Mucosa of stomach (tissue), 1 donor: Measurements from ENCODE around the gene THBS1.

Experiments
- H3K27me3 ChIP-seq: one replicate; pipeline ENCODE4 v1.7.0; 2013; ENCODE audit warnings: mild to moderate bottlenecking, low read length; ENCODE audit not compliant: control insufficient read depth, insufficient read depth
- H3K36me3 ChIP-seq: one replicate; pipeline ENCODE4 v1.7.0; 2013; ENCODE audit warnings: low read length; ENCODE audit not compliant: control insufficient read depth, insufficient read depth
- H3K4me1 ChIP-seq: one replicate; pipeline ENCODE4 v1.7.0; 2013; ENCODE audit warnings: mild to moderate bottlenecking, low read length; ENCODE audit not compliant: control insufficient read depth, insufficient read depth
- H3K4me3 ChIP-seq: one replicate; pipeline ENCODE4 v1.7.0; 2013; ENCODE audit warnings: low read length
- H3K9ac ChIP-seq: one replicate; pipeline ENCODE4 v1.7.0; 2013; ENCODE audit warnings: mild to moderate bottlenecking, low read length, moderate library complexity
- H3K9me3 ChIP-seq: one replicate; pipeline ENCODE4 v1.7.0; 2013; ENCODE audit warnings: mild to moderate bottlenecking, low read length, moderate library complexity; ENCODE audit not compliant: control insufficient read depth
- donor health status: Pancreatic carcinoma.

THBS1 gene

DNA sequence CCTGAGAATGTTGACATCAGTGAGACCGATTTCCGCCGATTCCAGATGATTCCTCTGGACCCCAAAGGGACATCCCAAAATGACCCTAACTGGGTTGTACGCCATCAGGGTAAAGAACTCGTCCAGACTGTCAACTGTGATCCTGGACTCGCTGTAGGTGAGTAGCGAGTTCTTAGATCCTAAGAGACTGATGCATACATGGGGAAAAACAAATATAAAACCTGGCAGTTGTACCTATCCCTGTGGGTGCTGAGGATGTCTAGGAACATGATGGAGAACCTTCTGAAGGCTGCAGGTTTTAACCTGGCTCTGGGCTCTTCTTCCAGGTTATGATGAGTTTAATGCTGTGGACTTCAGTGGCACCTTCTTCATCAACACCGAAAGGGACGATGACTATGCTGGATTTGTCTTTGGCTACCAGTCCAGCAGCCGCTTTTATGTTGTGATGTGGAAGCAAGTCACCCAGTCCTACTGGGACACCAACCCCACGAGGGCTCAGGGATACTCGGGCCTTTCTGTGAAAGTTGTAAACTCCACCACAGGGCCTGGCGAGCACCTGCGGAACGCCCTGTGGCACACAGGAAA is 12.3 kb downstream of the THBS1 start:
- Histone ChIP-seq H3K9me3 (no peaks in the 10 kb centered on the region), H3K36me3 (peaks cover 6% of the 10 kb centered on the region), H3K9ac (no peak overlapping the region), H3K4me3 (no peak overlapping the region), H3K27me3 (no peaks in the 10 kb centered on the region), H3K4me1 (no peaks in the 10 kb centered on the region)

DNA sequence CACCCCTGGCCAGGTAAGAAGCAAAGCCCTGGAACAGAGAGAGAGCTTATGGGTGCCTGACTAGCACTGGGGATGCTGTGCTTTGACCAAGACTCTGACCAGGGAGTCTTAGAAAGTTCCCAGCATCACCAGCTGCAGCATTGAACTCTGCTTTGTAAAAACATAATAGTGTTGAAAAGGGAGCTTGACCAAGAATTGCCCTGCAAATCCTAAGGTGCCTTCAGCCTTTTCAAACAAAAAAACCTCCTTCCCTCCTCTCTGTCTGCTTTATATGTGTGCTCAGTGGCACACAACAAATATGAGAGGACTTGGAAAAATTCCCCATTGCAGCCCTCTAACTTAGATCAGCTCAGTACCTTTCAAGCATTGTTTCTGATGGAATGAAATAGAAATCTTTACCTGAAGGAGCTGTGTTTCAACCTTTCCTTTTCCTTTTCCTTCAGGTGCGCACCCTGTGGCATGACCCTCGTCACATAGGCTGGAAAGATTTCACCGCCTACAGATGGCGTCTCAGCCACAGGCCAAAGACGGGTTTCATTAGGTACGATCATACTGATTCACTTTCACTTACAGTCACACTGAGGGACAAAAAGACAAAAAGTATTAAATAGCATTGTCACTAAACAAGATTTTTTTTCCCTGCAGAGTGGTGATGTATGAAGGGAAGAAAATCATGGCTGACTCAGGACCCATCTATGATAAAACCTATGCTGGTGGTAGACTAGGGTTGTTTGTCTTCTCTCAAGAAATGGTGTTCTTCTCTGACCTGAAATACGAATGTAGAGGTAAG is 13.0 kb downstream of the THBS1 start:
- no peak overlapping the region for H3K4me3 ChIP-seq
- peaks cover 6% of the 10 kb centered on the region for H3K36me3 ChIP-seq
- no peaks in the 10 kb centered on the region for H3K9me3 ChIP-seq
- H3K27me3 ChIP-seq, result no peaks in the 10 kb centered on the region
- no peaks in the 10 kb centered on the region for H3K4me1 ChIP-seq
- H3K9ac ChIP-seq, result no peak overlapping the region

- H3K4me3 ChIP-seq, result no peak overlapping the region
- H3K9ac ChIP-seq, result no peak overlapping the region
- peaks cover 6% of the 10 kb centered on the region for H3K36me3 ChIP-seq
- no peaks in the 10 kb centered on the region for H3K4me1 ChIP-seq
- no peaks in the 10 kb centered on the region for H3K9me3 ChIP-seq
- H3K27me3 ChIP-seq, result no peaks in the 10 kb centered on the region
These were observed 13.8 kb downstream of the THBS1 start for GRCh38 chr15:39594446-39595337.

GRCh38 chr15:39595338-39596221 is 14.7 kb downstream of the THBS1 start:
- Histone ChIP-seq H3K4me3 (no peak overlapping the region), H3K36me3 (peaks cover 6% of the 10 kb centered on the region), H3K9me3 (no peaks in the 10 kb centered on the region), H3K4me1 (no peaks in the 10 kb centered on the region), H3K9ac (no peak overlapping the region), H3K27me3 (no peaks in the 10 kb centered on the region)

- no peaks in the 10 kb centered on the region for H3K9me3 ChIP-seq
- no peak overlapping the region for H3K9ac ChIP-seq
- H3K4me3 ChIP-seq, result no peak overlapping the region
- H3K4me1 ChIP-seq, result no peaks in the 10 kb centered on the region
- peaks cover 6% of the 10 kb centered on the region for H3K36me3 ChIP-seq
- no peaks in the 10 kb centered on the region for H3K27me3 ChIP-seq
These were observed 15.6 kb downstream of the THBS1 start for GRCh38 chr15:39596358-39597051.

- Histone ChIP-seq H3K4me1 (no peaks in the 10 kb centered on the region), H3K36me3 (peaks cover 6% of the 10 kb centered on the region), H3K27me3 (no peaks in the 10 kb centered on the region), H3K9ac (no peak overlapping the region), H3K9me3 (no peaks in the 10 kb centered on the region), H3K4me3 (no peak overlapping the region)
These were observed 16.5 kb downstream of the THBS1 start for GRCh38 chr15:39597336-39597735.

- no peak overlapping the region for H3K4me3 ChIP-seq
- peaks cover 6% of the 10 kb centered on the region for H3K36me3 ChIP-seq
- H3K4me1 ChIP-seq, result no peaks in the 10 kb centered on the region
- no peaks in the 10 kb centered on the region for H3K27me3 ChIP-seq
- H3K9me3 ChIP-seq, result no peaks in the 10 kb centered on the region
- H3K9ac ChIP-seq, result no peak overlapping the region
These were observed 16.9 kb downstream of the THBS1 start for GRCh38 chr15:39597751-39598185.

- H3K9me3 ChIP-seq, result no peaks in the 10 kb centered on the region
- H3K36me3 ChIP-seq, result peaks cover 4% of the 10 kb centered on the region
- H3K9ac ChIP-seq, result no peak overlapping the region
- H3K4me3 ChIP-seq, result no peak overlapping the region
- no peaks in the 10 kb centered on the region for H3K27me3 ChIP-seq
- no peaks in the 10 kb centered on the region for H3K4me1 ChIP-seq
These were observed 17.4 kb downstream of the THBS1 start for GRCh38 chr15:39598186-39598850.

- Histone ChIP-seq H3K27me3 (no peaks in the 10 kb centered on the region), H3K4me3 (no peak overlapping the region), H3K36me3 (no peaks in the 10 kb centered on the region), H3K9ac (no peak overlapping the region), H3K4me1 (no peaks in the 10 kb centered on the region), H3K9me3 (no peaks in the 10 kb centered on the region)
These were observed 18.3 kb downstream of the THBS1 start for GRCh38 chr15:39598958-39599845.

GRCh38 chr15:39599871-39600270 is 19.0 kb downstream of the THBS1 start:
- Histone ChIP-seq H3K4me3 (no peak overlapping the region), H3K9ac (no peak overlapping the region), H3K9me3 (no peaks in the 10 kb centered on the region), H3K4me1 (no peaks in the 10 kb centered on the region), H3K27me3 (no peaks in the 10 kb centered on the region), H3K36me3 (no peaks in the 10 kb centered on the region)
